HCT116 (cell line): ENCODE measurements around the gene HIVEP2. TPM values are rescaled to one million over a fixed set of nuclear protein-coding genes. Genes with fewer than 3 reads are reported as not detected.

Source experiments
- ATAC-seq: fragments of 200-7000 bp; cut with Tn5 transposase; 2 replicates; pipeline ENCODE4 v1.9.1; 2020; ENCODE audit warnings: mild to moderate bottlenecking, moderate library complexity
- BruUV-seq: library from RNA; stranded (reverse); fragments of 400-500 nt; replicated peaks from 2 replicates; lab custom pipeline; 2021; lab: Mats Ljungman, UMichigan
- CTCF ChIA-PET: fragments of 300-600 bp; sonication (Branson Sonifier 250); formaldehyde crosslinking; loops from one replicate; lab custom pipeline; 2021; ENCODE audit warnings: antibody characterized with exemption; lab: Charles Lee
- POLR2A ChIA-PET: fragments of 300-600, 350-600 bp; sonication (Branson Sonifier 250); formaldehyde crosslinking; loops from one replicate; lab custom pipeline; 2021; ENCODE audit warnings: antibody characterized with exemption; lab: Charles Lee
- RAD21 ChIA-PET, 2 experiments: fragments of 300-600 bp; sonication (Branson Sonifier 250); formaldehyde crosslinking; loops; one replicate each; lab custom pipeline; 2023; ENCODE audit warnings: low total read pairs in 2 of 2; ENCODE audit not compliant: uncharacterized antibody in 2 of 2, unreplicated experiment in 2 of 2, low non-redundant PET in 1 of 2; lab: Charles Lee
- DNase-seq: peaks from one replicate; pipeline ENCODE4 v3.0.0-alpha.2; 2010; ENCODE audit warnings: low read depth, low spot score
- H2AFZ ChIP-seq: fragments of 200-600 bp; shearing (Covaris generic), sonication (generic); 2 replicates; pipeline ENCODE4 v1.6.1; 2017; ENCODE audit warnings: low read depth, mixed run types, mixed read lengths, antibody characterized with exemption, low read length; ENCODE audit not compliant: poor library complexity, severe bottlenecking
- H3K27ac ChIP-seq: 2 replicates; pipeline ENCODE4 v1.5.1; 2012; ENCODE audit warnings: low read depth, low read length
- H3K27me3 ChIP-seq: fragments of 200-600 bp; sonication (generic); 2 replicates; pipeline ENCODE4 v1.6.1; 2016; ENCODE audit warnings: mixed run types, low read length, mixed read lengths; ENCODE audit not compliant: insufficient read depth
- H3K36me3 ChIP-seq, 2 experiments: fragments of 200-500 bp in 1 of 2; fragments of 200-600 bp in 1 of 2; sonication (Bioruptor generic) in 1 of 2; sonication (generic) in 1 of 2; 2 replicates each; pipeline versions ENCODE4 v1.5.1 to v1.6.1; 2014 to 2016; ENCODE audit warnings: low read length in 2 of 2, inconsistent platforms in 1 of 2, mixed read lengths in 1 of 2, mixed run types in 1 of 2; ENCODE audit not compliant: insufficient read depth in 2 of 2, control insufficient read depth in 1 of 2
- H3K4me1 ChIP-seq, 2 experiments: fragments of 200-600 bp in 1 of 2; sonication (generic) in 1 of 2; 2 replicates each; pipeline versions ENCODE4 v1.5.1 to v1.6.1; 2012 to 2017; ENCODE audit warnings: low read length in 2 of 2, inconsistent platforms in 1 of 2, mild to moderate bottlenecking in 1 of 2, mixed read lengths in 1 of 2, mixed run types in 1 of 2, moderate library complexity in 1 of 2; ENCODE audit not compliant: insufficient read depth in 2 of 2, control insufficient read depth in 1 of 2
- H3K4me2 ChIP-seq: fragments of 200-600 bp; sonication (generic); 2 replicates; pipeline ENCODE4 v1.6.1; 2017; ENCODE audit warnings: mixed run types, low read length, mixed read lengths
- H3K4me3 ChIP-seq, 2 experiments: fragments of 200-600 bp in 1 of 2; sonication (generic) in 1 of 2; replicated peaks in 1 of 2; 2 replicates each; pipeline ENCODE4 v1.5.1; 2011 to 2016; ENCODE audit warnings: low read length in 2 of 2, control low read depth in 1 of 2, low read depth in 1 of 2, mild to moderate bottlenecking in 1 of 2, mixed read lengths in 1 of 2, mixed run types in 1 of 2
- H3K79me2 ChIP-seq: fragments of 200-600 bp; sonication (generic); 2 replicates; pipeline ENCODE4 v1.6.1; 2017; ENCODE audit warnings: mild to moderate bottlenecking, mixed run types, low read length, moderate library complexity, mixed read lengths; ENCODE audit not compliant: insufficient read depth
- H3K9ac ChIP-seq: fragments of 200-600 bp; sonication (generic); 2 replicates; pipeline ENCODE4 v1.6.1; 2016; ENCODE audit warnings: low read length, mixed read lengths
- H3K9me2 ChIP-seq: fragments of 200-600 bp; sonication (generic), shearing (Covaris generic); 2 replicates; pipeline ENCODE4 v1.6.1; 2017; ENCODE audit warnings: mixed run types, mild to moderate bottlenecking, moderate library complexity; ENCODE audit not compliant: insufficient read depth
- H3K9me3 ChIP-seq, 2 experiments: fragments of 200-500 bp in 1 of 2; fragments of 200-600 bp in 1 of 2; sonication (Bioruptor generic) in 1 of 2; sonication (generic) in 1 of 2; 2 replicates each; pipeline ENCODE4 v1.6.1; 2014 to 2017; ENCODE audit warnings: low read length in 2 of 2, mixed read lengths in 2 of 2, inconsistent platforms in 1 of 2, low read depth in 1 of 2, mild to moderate bottlenecking in 1 of 2, mixed run types in 1 of 2, moderate library complexity in 1 of 2; ENCODE audit not compliant: control insufficient read depth in 1 of 2, insufficient read depth in 1 of 2
- H4K20me1 ChIP-seq: fragments of 200-600 bp; sonication (generic), shearing (Covaris generic); 2 replicates; pipeline ENCODE4 v1.6.1; 2017; ENCODE audit warnings: mixed run types, mild to moderate bottlenecking, moderate library complexity; ENCODE audit not compliant: insufficient read depth
- CEBPB ChIP-seq: IDR thresholded peaks from 2 replicates; pipeline ENCODE4 v1.6.1; 2012; ENCODE audit warnings: low read depth
- CTCF ChIP-seq, 3 experiments: fragments of 200-600 bp in 1 of 3; sonication (generic) in 1 of 3; IDR thresholded peaks in 2 of 3; conservative IDR thresholded peaks in 1 of 3; 2 replicates each; pipeline ENCODE4 v1.5.1; 2012 to 2017; ENCODE audit warnings: low read depth in 2 of 3, low read length in 2 of 3, antibody characterized with exemption in 1 of 3, borderline replicate concordance in 1 of 3, control low read depth in 1 of 3, mild to moderate bottlenecking in 1 of 3, mixed read lengths in 1 of 3, mixed run types in 1 of 3, moderate library complexity in 1 of 3; ENCODE audit not compliant: insufficient read depth in 1 of 3
- EGR1 ChIP-seq: IDR thresholded peaks from 2 replicates; pipeline ENCODE4 v1.6.1; 2012; ENCODE audit warnings: low read depth
- ELF1 ChIP-seq: IDR thresholded peaks from 2 replicates; pipeline ENCODE4 v1.6.1; 2012; ENCODE audit warnings: low read depth, borderline replicate concordance
- EZH2 ChIP-seq: fragments of 200-600 bp; sonication (generic); IDR thresholded peaks from 2 replicates; pipeline ENCODE4 v1.6.1; 2017; ENCODE audit warnings: antibody characterized with exemption, mixed run types
- FOSL1 ChIP-seq: IDR thresholded peaks from 2 replicates; pipeline ENCODE4 v1.6.1; 2012; ENCODE audit warnings: low read depth
- JUND ChIP-seq: IDR thresholded peaks from 2 replicates; pipeline ENCODE4 v1.6.1; 2012
- MAX ChIP-seq: IDR thresholded peaks from 2 replicates; pipeline ENCODE4 v1.6.1; 2012
- POLR2AphosphoS5 ChIP-seq: IDR thresholded peaks from 2 replicates; pipeline ENCODE4 v1.6.1; 2011; ENCODE audit warnings: mild to moderate bottlenecking, low read depth, low read length, moderate library complexity
- RAD21 ChIP-seq: IDR thresholded peaks from 2 replicates; pipeline ENCODE4 v1.6.1; 2012; ENCODE audit warnings: low read depth, mild to moderate bottlenecking
- REST ChIP-seq: IDR thresholded peaks from 2 replicates; pipeline ENCODE4 v1.6.1; 2012; ENCODE audit warnings: low read depth
- SIN3A ChIP-seq: IDR thresholded peaks from 2 replicates; pipeline ENCODE4 v1.6.1; 2012; ENCODE audit warnings: low read depth
- SP1 ChIP-seq: IDR thresholded peaks from 2 replicates; pipeline ENCODE4 v1.6.1; 2012; ENCODE audit warnings: low read depth
- SRF ChIP-seq: IDR thresholded peaks from 2 replicates; pipeline ENCODE4 v1.6.1; 2012; ENCODE audit warnings: low read depth
- TCF7L2 ChIP-seq: IDR thresholded peaks from 2 replicates; pipeline ENCODE4 v1.7.0; 2011; ENCODE audit warnings: borderline replicate concordance, inconsistent platforms; ENCODE audit not compliant: insufficient read depth, insufficient read length; ENCODE audit errors: extremely low read depth
- ZBTB33 ChIP-seq: IDR thresholded peaks from 2 replicates; pipeline ENCODE4 v1.6.1; 2011; ENCODE audit warnings: mild to moderate bottlenecking, low read length, moderate library complexity; ENCODE audit not compliant: insufficient replicate concordance; ENCODE audit errors: extremely low read depth
- ZFX ChIP-seq: fragments of 450-650 bp; IDR thresholded peaks from 2 replicates; pipeline ENCODE4 v1.6.1; 2017
- ZNF274 ChIP-seq: fragments of 200-500 bp; sonication (Bioruptor generic); IDR thresholded peaks from 2 replicates; pipeline ENCODE4 v1.6.1; 2014; ENCODE audit warnings: mild to moderate bottlenecking, low read depth, low read length, inconsistent platforms
- intact Hi-C: fragments of 100-400 bp; cut with micrococcal nuclease; formaldehyde crosslinking; loops from 2 replicates; pipeline ENCODE4 v1.10.0; 2022
- total RNA-seq: library from RNA; stranded (reverse); gene quantifications from one replicate; pipeline ENCODE4 v1.2.1, GENCODE V29; 2021; ENCODE audit not compliant: unreplicated experiment

Gene HIVEP2
- total RNA-seq, 1 experiment from 2014 or later, result 8.1 TPM

- RAD21 ChIA-PET, result no interaction called here
- Histone ChIP-seq H2AFZ (no peak overlapping the region), H3K4me3 (no peak overlapping the region), H3K36me3 (no peaks in the 10 kb centered on the region), H3K9me3 (no peaks in the 10 kb centered on the region), H4K20me1 (no peaks in the 10 kb centered on the region), H3K79me2 (no peaks in the 10 kb centered on the region), H3K27me3 (no peaks in the 10 kb centered on the region), H3K4me1 (no peaks in the 10 kb centered on the region), H3K9ac (no peak overlapping the region), H3K27ac (no peak overlapping the region), H3K9me2 (no peaks in the 10 kb centered on the region), H3K4me2 (no peak overlapping the region)
- ATAC-seq (no peak), DNase-seq (no peak)
- TF ChIP-seq ELF1 (no peak), REST (no peak), ZNF274 (no peak), SP1 (no peak), JUND (no peak), EGR1 (no peak), EZH2 (no peak), CTCF (IDR thresholded peaks at IDR 0.05 in 2 of 3, conservative IDR thresholded peaks at IDR 0.05 in 1 of 3; ENCODE audit: borderline replicate concordance in 1 of 3, insufficient read depth in 1 of 3, low read depth in 2 of 3, low read length in 2 of 3) (no peak), TCF7L2 (no peak), SRF (no peak), CEBPB (no peak), POLR2AphosphoS5 (no peak), RAD21 (no peak), ZFX (no peak), ZBTB33 (no peak), FOSL1 (no peak), SIN3A (no peak), MAX (no peak)
- CTCF ChIA-PET, result no interaction called here
- POLR2A ChIA-PET, result no interaction called here
- BruUV-seq, result no TSS peak
- intact Hi-C loops, result no loop called here
These were observed 209.8 kb downstream of the HIVEP2 start for GRCh38 chr6:142735204-142735603.
